Endothelial cell of umbilical vein (primary cell): ENCODE results near the gene SCYL3. TPM values are rescaled to one million over a fixed set of nuclear protein-coding genes. Genes with fewer than 3 reads are reported as not detected.

ENCODE experiments used
- BruUV-seq: library from RNA; stranded (reverse); fragments of 400-500 nt; replicated peaks from 2 replicates; lab custom pipeline; 2021; lab: Mats Ljungman, UMichigan
- CTCF ChIA-PET: fragments of 300-600, 350-600 bp; sonication (Branson Sonifier 250); formaldehyde crosslinking; loops from one replicate; lab custom pipeline; 2021; ENCODE audit warnings: antibody characterized with exemption, inconsistent platforms; lab: Charles Lee
- POLR2A ChIA-PET: fragments of 300-600, 350-600 bp; sonication (Branson Sonifier 250); formaldehyde crosslinking; loops from one replicate; lab custom pipeline; 2021; ENCODE audit warnings: antibody characterized with exemption, inconsistent platforms; lab: Charles Lee
- DNase-seq: peaks from one replicate; pipeline ENCODE4 v3.0.0-alpha.2; 2011; ENCODE audit warnings: low read depth, low spot score
- FAIRE-seq: peaks from 2 replicates; lab custom pipeline; 2011; peaks lifted over from hg19 to GRCh38; lab: Jason Lieb, UNC
- H2AFZ ChIP-seq: 2 replicates; pipeline ENCODE4 v1.6.0; 2012; ENCODE audit warnings: low read depth, low read length, control low read depth, inconsistent platforms
- H3K27ac ChIP-seq: 2 replicates; pipeline ENCODE4 v1.5.1; 2011; ENCODE audit warnings: low read depth, mild to moderate bottlenecking, control low read depth, low read length, moderate library complexity; ENCODE audit not compliant: insufficient read depth
- H3K27me3 ChIP-seq, 2 experiments: 2 replicates each; pipeline versions ENCODE4 v1.6.0 to v1.6.1; 2011; ENCODE audit warnings: low read length in 2 of 2, mixed read lengths in 1 of 2; ENCODE audit not compliant: control insufficient read depth in 2 of 2, insufficient read depth in 2 of 2
- H3K36me3 ChIP-seq, 2 experiments: 2 replicates in 1 of 2; 3 replicates in 1 of 2; pipeline ENCODE4 v1.5.1; 2011; ENCODE audit warnings: low read length in 2 of 2, mild to moderate bottlenecking in 1 of 2, moderate library complexity in 1 of 2; ENCODE audit not compliant: control insufficient read depth in 2 of 2, insufficient read depth in 2 of 2; ENCODE audit errors: extremely low read depth in 1 of 2
- H3K4me1 ChIP-seq: 3 replicates; pipeline ENCODE4 v1.5.1; 2011; ENCODE audit warnings: mild to moderate bottlenecking, low read length; ENCODE audit not compliant: control insufficient read depth, insufficient read depth; ENCODE audit errors: extremely low read depth
- H3K4me2 ChIP-seq: 2 replicates; pipeline ENCODE4 v1.6.1; 2011; ENCODE audit warnings: low read length, control low read depth, mixed read lengths; ENCODE audit not compliant: insufficient read depth
- H3K4me3 ChIP-seq, 3 experiments: fragments of 200-600 bp in 1 of 3; sonication (generic), shearing (Covaris generic) in 1 of 3; replicated peaks in 1 of 3; 2 replicates each; pipeline ENCODE4 v1.5.1; 2011 to 2016; ENCODE audit warnings: control low read depth in 3 of 3, low read length in 3 of 3, mild to moderate bottlenecking in 2 of 3, inconsistent platforms in 1 of 3, low read depth in 1 of 3, moderate library complexity in 1 of 3; ENCODE audit not compliant: insufficient read depth in 1 of 3
- H3K79me2 ChIP-seq: 2 replicates; pipeline ENCODE4 v1.6.0; 2012; ENCODE audit warnings: low read length, inconsistent platforms; ENCODE audit not compliant: control insufficient read depth, insufficient read depth
- H3K9ac ChIP-seq: replicated peaks from 2 replicates; pipeline ENCODE3; 2011; ENCODE audit warnings: low read length, control low read depth; ENCODE audit not compliant: insufficient read depth; ENCODE audit errors: extremely low read depth
- H3K9me1 ChIP-seq: replicated peaks from 3 replicates; pipeline ENCODE4 v1.6.0; 2011; ENCODE audit warnings: mild to moderate bottlenecking, low read length; ENCODE audit not compliant: control insufficient read depth, insufficient read depth; ENCODE audit errors: extremely low read depth
- H3K9me3 ChIP-seq: replicated peaks from 2 replicates; pipeline ENCODE4 v1.5.1; 2012; ENCODE audit warnings: low read length, inconsistent platforms; ENCODE audit not compliant: control insufficient read depth, insufficient read depth
- H4K20me1 ChIP-seq: replicated peaks from 2 replicates; pipeline ENCODE3; 2011; ENCODE audit warnings: mild to moderate bottlenecking, low read length; ENCODE audit not compliant: control insufficient read depth, insufficient read depth; ENCODE audit errors: extremely low read depth
- EZH2 ChIP-seq: IDR thresholded peaks from 2 replicates; pipeline ENCODE4 v1.6.1; 2012; ENCODE audit warnings: borderline replicate concordance, low read depth, mild to moderate bottlenecking, moderate library complexity, low read length, inconsistent platforms; ENCODE audit not compliant: severe bottlenecking
- FOS ChIP-seq: IDR thresholded peaks from 2 replicates; pipeline ENCODE4 v1.6.1; 2011; ENCODE audit warnings: mild to moderate bottlenecking, low read length, moderate library complexity, borderline replicate concordance; ENCODE audit not compliant: insufficient read depth
- JUN ChIP-seq: IDR thresholded peaks from 2 replicates; pipeline ENCODE4 v1.6.1; 2011; ENCODE audit warnings: borderline replicate concordance, low read depth; ENCODE audit not compliant: insufficient read length, insufficient read depth
- POLR2AphosphoS5 ChIP-seq: IDR thresholded peaks from 2 replicates; pipeline ENCODE4 v1.6.1; 2012; ENCODE audit warnings: low read depth, mild to moderate bottlenecking, control low read depth, low read length, moderate library complexity; ENCODE audit not compliant: insufficient read depth
- dilution Hi-C: fragments of 300-500 bp; cut with MboI; formaldehyde crosslinking; loops from one replicate; pipeline ENCODE4 v1.15.0; 2019; ENCODE audit warnings: low sequenced_read_pairs; ENCODE audit not compliant: extremely low pct_ligation_motif_present
- intact Hi-C: fragments of 100-400 bp; cut with micrococcal nuclease; formaldehyde crosslinking; loops from one replicate; pipeline ENCODE4 v1.10.0; 2022
- polyA plus RNA-seq, 4 experiments: library from polyadenylated mRNA; depleted of rRNA in 3 of 4; stranded (reverse) in 3 of 4; unstranded in 1 of 4; fragments of >200 nt; gene quantifications; 2 replicates each; pipeline versions ENCODE4 v1.2.1 to v1.2.3, GENCODE V29; 2011 to 2012; ENCODE audit warnings: missing spikeins in 1 of 4
- total RNA-seq: library from RNA; stranded (reverse); gene quantifications from 2 replicates; pipeline ENCODE4 v1.2.3, GENCODE V29; 2021
- TF ChIP-seq, protein P1 (sequence below): IDR thresholded peaks from 2 replicates; pipeline ENCODE4 v1.6.1; 2011; ENCODE audit not compliant: insufficient read depth, insufficient read length
- TF ChIP-seq, protein P2 (sequence below), 2 donors: IDR thresholded peaks; 1 replicate in 1 of 2; 2 replicates in 1 of 2; pipeline ENCODE4 v1.5.1; 2011; ENCODE audit warnings: low read length in 2 of 2, mild to moderate bottlenecking in 2 of 2, moderate library complexity in 2 of 2, control low read depth in 1 of 2, inconsistent platforms in 1 of 2, low read depth in 1 of 2; ENCODE audit not compliant: insufficient read depth in 1 of 2; ENCODE audit errors: extremely low read depth in 1 of 2

The SCYL3 gene
- total and polyA plus RNA-seq, 2 donors (not counting 3 experiments of a cell fraction or from before 2014, with no cell fraction given): 3.3 to 6.2 TPM

DNA sequence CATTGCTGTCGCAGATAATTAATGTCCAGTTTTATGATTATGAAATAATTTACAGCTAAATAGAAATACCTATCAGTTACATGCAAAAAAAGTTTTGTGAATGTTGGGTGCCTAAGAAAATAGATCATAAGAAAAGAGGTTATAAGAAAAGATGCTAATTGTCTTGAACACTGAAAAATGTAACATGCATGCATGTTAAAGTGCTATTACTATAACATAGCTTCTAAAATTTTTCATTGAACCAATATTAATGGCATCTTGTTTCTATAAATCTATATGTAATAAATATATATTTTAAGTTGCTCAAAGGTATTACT lies 35.5 kb upstream of the SCYL3 start:
- Histone ChIP-seq H3K9me1 (peaks cover 2% of the 10 kb centered on the region), H4K20me1 (no peaks in the 10 kb centered on the region), H3K9me3 (no peaks in the 10 kb centered on the region), H3K27ac (no peak overlapping the region), H3K27me3 (no peaks in the 10 kb centered on the region), H3K9ac (no peak overlapping the region), H3K79me2 (no peaks in the 10 kb centered on the region), H3K36me3 (no peaks in the 10 kb centered on the region), H3K4me1 (peaks cover 1% of the 10 kb centered on the region), H2AFZ (no peak overlapping the region), H3K4me2 (no peak overlapping the region), H3K4me3 (no peak overlapping the region)
- DNase-seq: no peak
- POLR2A ChIA-PET: no interaction called here
- no peak for FAIRE-seq
- intact Hi-C loops (loop anchor here (1.0 to 10.0 kb wide), 9 partner anchors 145 to 1000 kb away; partner anchors contain the start of genes GORAB and KIFAP3), dilution Hi-C loops (no loop called here)
- no TSS peak for BruUV-seq
- TF ChIP-seq JUN (no peak), POLR2AphosphoS5 (no peak), FOS (no peak), EZH2 (no peak)
- TF ChIP-seq, protein P1, sequence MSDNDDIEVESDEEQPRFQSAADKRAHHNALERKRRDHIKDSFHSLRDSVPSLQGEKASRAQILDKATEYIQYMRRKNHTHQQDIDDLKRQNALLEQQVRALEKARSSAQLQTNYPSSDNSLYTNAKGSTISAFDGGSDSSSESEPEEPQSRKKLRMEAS: no peak
- TF ChIP-seq, protein P2, sequence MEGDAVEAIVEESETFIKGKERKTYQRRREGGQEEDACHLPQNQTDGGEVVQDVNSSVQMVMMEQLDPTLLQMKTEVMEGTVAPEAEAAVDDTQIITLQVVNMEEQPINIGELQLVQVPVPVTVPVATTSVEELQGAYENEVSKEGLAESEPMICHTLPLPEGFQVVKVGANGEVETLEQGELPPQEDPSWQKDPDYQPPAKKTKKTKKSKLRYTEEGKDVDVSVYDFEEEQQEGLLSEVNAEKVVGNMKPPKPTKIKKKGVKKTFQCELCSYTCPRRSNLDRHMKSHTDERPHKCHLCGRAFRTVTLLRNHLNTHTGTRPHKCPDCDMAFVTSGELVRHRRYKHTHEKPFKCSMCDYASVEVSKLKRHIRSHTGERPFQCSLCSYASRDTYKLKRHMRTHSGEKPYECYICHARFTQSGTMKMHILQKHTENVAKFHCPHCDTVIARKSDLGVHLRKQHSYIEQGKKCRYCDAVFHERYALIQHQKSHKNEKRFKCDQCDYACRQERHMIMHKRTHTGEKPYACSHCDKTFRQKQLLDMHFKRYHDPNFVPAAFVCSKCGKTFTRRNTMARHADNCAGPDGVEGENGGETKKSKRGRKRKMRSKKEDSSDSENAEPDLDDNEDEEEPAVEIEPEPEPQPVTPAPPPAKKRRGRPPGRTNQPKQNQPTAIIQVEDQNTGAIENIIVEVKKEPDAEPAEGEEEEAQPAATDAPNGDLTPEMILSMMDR (IDR thresholded peaks at IDR 0.05; ENCODE audit: extremely low read depth in 1 of 2, insufficient read depth in 1 of 2, low read depth in 1 of 2, low read length in 2 of 2): no peak
- CTCF ChIA-PET: interaction anchor here (0.6 to 5.3 kb wide), 16 partner anchors 9 to 1298 kb away, joined by 3 to 37 read pairs (median 4); partner anchors contain the start of gene SCYL3
